Measurements from ENCODE around the gene UMAD1. TPM values are rescaled to one million over a fixed set of nuclear protein-coding genes. Genes with fewer than 3 reads are reported as not detected.

Gene UMAD1
- total and polyA plus RNA-seq, 2 of the 13 experiments (the other 11 are each of a cell fraction or from before 2014, with no cell fraction given) = 16.8 to 17.6 TPM

DNA sequence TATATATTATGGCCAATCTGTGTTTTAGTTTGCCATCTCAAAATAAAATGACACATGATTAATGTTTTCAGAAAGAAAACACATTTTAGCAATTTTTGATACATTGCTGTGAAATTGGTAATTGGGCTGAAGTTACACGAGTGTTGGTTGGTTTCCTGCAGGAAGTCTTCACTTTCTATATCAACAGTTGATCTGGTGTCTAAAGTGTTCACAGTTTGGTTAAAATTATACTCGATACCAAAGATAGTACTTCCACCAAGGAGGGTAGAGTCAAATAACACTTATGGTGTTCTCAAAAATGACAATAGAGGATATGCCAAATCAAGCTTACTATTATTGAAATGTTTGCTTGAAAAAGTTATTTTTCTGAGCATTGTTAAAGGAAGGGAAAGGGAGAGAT lies 207.7 kb downstream of the UMAD1 start:
- ChIA-PET CTCF (ENCODE audit: low intra/inter-chr PET ratio, low total read pairs) (no interaction called here), POLR2A (no interaction called here)
- Histone ChIP-seq H3K9ac (ENCODE audit: insufficient read depth, low read depth, low read length) (no peak overlapping the region), H3K4me3 (replicated peaks in 1 of 3; ENCODE audit: insufficient read depth in 1 of 3, low read depth in 2 of 3, low read length in 3 of 3) (no peak overlapping the region), H3K27ac (ENCODE audit: extremely low read length, insufficient read depth, low read length) (no peak overlapping the region), H3K4me2 (ENCODE audit: low read depth, low read length) (no peak overlapping the region), H2AFZ (ENCODE audit: low read length) (no peak overlapping the region), H3K79me2 (ENCODE audit: insufficient read depth, low read length) (no peaks in the 10 kb centered on the region), H4K20me1 (ENCODE audit: insufficient read depth, low read length) (no peaks in the 10 kb centered on the region), H3K36me3 (replicated peaks in 1 of 2; ENCODE audit: control insufficient read depth in 1 of 2, insufficient read depth in 2 of 2, low read length in 2 of 2) (no peaks in the 10 kb centered on the region), H3K27me3 (ENCODE audit: control insufficient read depth in 1 of 2, insufficient read depth in 2 of 2, low read length in 2 of 2) (no peaks in the 10 kb centered on the region), H3K9me3 (ENCODE audit: low read length) (no peaks in the 10 kb centered on the region), H3K4me1 (ENCODE audit: insufficient read depth, low read length) (no peaks in the 10 kb centered on the region)
- intact Hi-C loops (cut with micrococcal nuclease; ENCODE audit: unreplicated experiment) (no loop called here), in situ Hi-C loops (cut with HindIII; ENCODE audit: extremely low pct_ligation_motif_present, low pct_unique_long_range_greater_than_20kb) (no loop called here)
- BruUV-seq (replicated peaks) = no TSS peak
- DNase-seq (ENCODE audit: low spot score) (no peak), ATAC-seq (no peak), FAIRE-seq (no peak)
- WGBS (ENCODE audit: low lambda C conversion rate) = 93% methylated on average over 2 of the region's 2 CpGs
- no peak for TF ChIP-seq MZF1 (CRISPR knock-in tag; IDR thresholded peaks at IDR 0.05; ENCODE audit: borderline replicate concordance)
- no peak for TF ChIP-seq KLF6 (CRISPR knock-in tag; IDR thresholded peaks at IDR 0.05)
- TF ChIP-seq, protein P1, sequence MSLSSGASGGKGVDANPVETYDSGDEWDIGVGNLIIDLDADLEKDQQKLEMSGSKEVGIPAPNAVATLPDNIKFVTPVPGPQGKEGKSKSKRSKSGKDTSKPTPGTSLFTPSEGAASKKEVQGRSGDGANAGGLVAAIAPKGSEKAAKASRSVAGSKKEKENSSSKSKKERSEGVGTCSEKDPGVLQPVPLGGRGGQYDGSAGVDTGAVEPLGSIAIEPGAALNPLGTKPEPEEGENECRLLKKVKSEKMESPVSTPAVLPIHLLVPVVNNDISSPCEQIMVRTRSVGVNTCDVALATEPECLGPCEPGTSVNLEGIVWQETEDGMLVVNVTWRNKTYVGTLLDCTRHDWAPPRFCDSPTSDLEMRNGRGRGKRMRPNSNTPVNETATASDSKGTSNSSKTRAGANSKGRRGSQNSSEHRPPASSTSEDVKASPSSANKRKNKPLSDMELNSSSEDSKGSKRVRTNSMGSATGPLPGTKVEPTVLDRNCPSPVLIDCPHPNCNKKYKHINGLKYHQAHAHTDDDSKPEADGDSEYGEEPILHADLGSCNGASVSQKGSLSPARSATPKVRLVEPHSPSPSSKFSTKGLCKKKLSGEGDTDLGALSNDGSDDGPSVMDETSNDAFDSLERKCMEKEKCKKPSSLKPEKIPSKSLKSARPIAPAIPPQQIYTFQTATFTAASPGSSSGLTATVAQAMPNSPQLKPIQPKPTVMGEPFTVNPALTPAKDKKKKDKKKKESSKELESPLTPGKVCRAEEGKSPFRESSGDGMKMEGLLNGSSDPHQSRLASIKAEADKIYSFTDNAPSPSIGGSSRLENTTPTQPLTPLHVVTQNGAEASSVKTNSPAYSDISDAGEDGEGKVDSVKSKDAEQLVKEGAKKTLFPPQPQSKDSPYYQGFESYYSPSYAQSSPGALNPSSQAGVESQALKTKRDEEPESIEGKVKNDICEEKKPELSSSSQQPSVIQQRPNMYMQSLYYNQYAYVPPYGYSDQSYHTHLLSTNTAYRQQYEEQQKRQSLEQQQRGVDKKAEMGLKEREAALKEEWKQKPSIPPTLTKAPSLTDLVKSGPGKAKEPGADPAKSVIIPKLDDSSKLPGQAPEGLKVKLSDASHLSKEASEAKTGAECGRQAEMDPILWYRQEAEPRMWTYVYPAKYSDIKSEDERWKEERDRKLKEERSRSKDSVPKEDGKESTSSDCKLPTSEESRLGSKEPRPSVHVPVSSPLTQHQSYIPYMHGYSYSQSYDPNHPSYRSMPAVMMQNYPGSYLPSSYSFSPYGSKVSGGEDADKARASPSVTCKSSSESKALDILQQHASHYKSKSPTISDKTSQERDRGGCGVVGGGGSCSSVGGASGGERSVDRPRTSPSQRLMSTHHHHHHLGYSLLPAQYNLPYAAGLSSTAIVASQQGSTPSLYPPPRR (CRISPR knock-in tag; IDR thresholded peaks at IDR 0.05; ENCODE audit: borderline replicate concordance) = no peak
- no peak for TF ChIP-seq FOXO4 (CRISPR knock-in tag; conservative IDR thresholded peaks at IDR 0.05)
- TF ChIP-seq MTF2 (CRISPR knock-in tag; IDR thresholded peaks at IDR 0.05; ENCODE audit: borderline replicate concordance) = no peak
- TF ChIP-seq CHD4 (IDR thresholded peaks at IDR 0.05; ENCODE audit: borderline replicate concordance, low read length) = no peak
- TF ChIP-seq ZNF343 (CRISPR knock-in tag; IDR thresholded peaks at IDR 0.05) = no peak
- no peak for TF ChIP-seq ZNF75D (CRISPR knock-in tag; IDR thresholded peaks at IDR 0.05; ENCODE audit: borderline replicate concordance)
- no peak for TF ChIP-seq PHF20 (CRISPR knock-in tag; IDR thresholded peaks at IDR 0.05)
- no peak for TF ChIP-seq PRPF4 (IDR thresholded peaks at IDR 0.05; ENCODE audit: low read depth, low read length, poor library complexity, severe bottlenecking)
